Heart right ventricle (tissue), 16 donors: Measurements from ENCODE around the gene KCNIP1. TPM values are rescaled to one million over a fixed set of nuclear protein-coding genes. Genes with fewer than 3 reads are reported as not detected.

Experiments
- ATAC-seq, 8 donors: fragments of 200-7000 bp; cut with Tn5 transposase; one replicate each; pipeline ENCODE4 v1.9.1; 2020; ENCODE audit warnings: mild to moderate bottlenecking in 8 of 8, moderate library complexity in 8 of 8, moderate number of reproducible peaks in 1 of 8
- DNase-seq, 2 donors: peaks; one replicate each; pipeline ENCODE4 v3.0.0-alpha.2; 2020
- H3K27ac ChIP-seq, 10 donors: fragments of 200-600 bp; sonication (generic) in 2 of 10; one replicate each; pipeline versions ENCODE4 v1.5.0 to v1.8.0; 2020 to 2022; ENCODE audit warnings: mild to moderate bottlenecking in 3 of 10
- H3K27me3 ChIP-seq, 7 donors: fragments of 200-600 bp; one replicate each; pipeline ENCODE4 v1.8.0; 2021 to 2022; ENCODE audit warnings: mild to moderate bottlenecking in 2 of 7
- H3K36me3 ChIP-seq, 9 donors: fragments of 200-600 bp; sonication (generic) in 1 of 9; one replicate each; pipeline versions ENCODE4 v1.5.0 to v1.8.0; 2020 to 2022; ENCODE audit warnings: mild to moderate bottlenecking in 2 of 9
- H3K4me1 ChIP-seq, 9 donors: fragments of 200-600 bp; sonication (generic) in 1 of 9; one replicate each; pipeline versions ENCODE4 v1.5.0 to v1.8.0; 2020 to 2022; ENCODE audit warnings: mild to moderate bottlenecking in 4 of 9
- H3K4me3 ChIP-seq, 10 donors: fragments of 200-600 bp; sonication (generic) in 2 of 10; one replicate each; pipeline versions ENCODE4 v1.5.0 to v1.8.0; 2020 to 2022; ENCODE audit warnings: mild to moderate bottlenecking in 7 of 10, moderate library complexity in 2 of 10
- H3K9me3 ChIP-seq, 11 donors: fragments of 200-600 bp in 10 of 11; sonication (generic) in 2 of 11; one replicate each; pipeline versions ENCODE4 v1.5.0 to v1.8.0; 2013 to 2022; ENCODE audit warnings: mild to moderate bottlenecking in 2 of 11, control low read depth in 1 of 11, moderate library complexity in 1 of 11
- CTCF ChIP-seq, 9 donors: fragments of 200-600 bp; sonication (generic) in 2 of 9; IDR thresholded peaks; one replicate each; pipeline versions ENCODE4 v1.5.0 to v1.8.0; 2021 to 2022; ENCODE audit warnings: antibody characterized with exemption in 9 of 9, mild to moderate bottlenecking in 5 of 9, moderate library complexity in 1 of 9
- WGBS, 2 donors: extraction: QIAGEN DNeasy Blood & Tissue Kit; methylation state at CpG; one replicate each; pipeline ENCODE4 v1.1.7; 2013; ENCODE audit warnings: inconsistent platforms in 1 of 2; 5-methylcytosine and 5-hydroxymethylcytosine counted together
- intact Hi-C, 10 donors: fragments of 100-400 bp; cut with DNase I; formaldehyde crosslinking; loops; one replicate each; pipeline versions ENCODE4 v1.11.1 to v1.14.2; 2022
- polyA plus RNA-seq, 2 donors: library from polyadenylated mRNA; stranded (reverse); fragments of 200-250 nt; gene quantifications; one replicate each; pipeline ENCODE4 v1.2.3, GENCODE V29; 2013
- total RNA-seq, 10 donors: library from RNA; stranded (reverse); fragmentation: NEBNext Ultra II Directional in 3 of 10; extraction: Animal tissue kit (Norgen Biotek cat#: 25700) in 3 of 10; gene quantifications; one replicate each; pipeline versions ENCODE4 v1.2.1 to v1.2.4, GENCODE V29; 2021 to 2023
- donor health status: Arrhythmogenic right ventricular cardiomyopathy.
- donor health status: ischemic (EF 13 %, LVEDD 7.1; RV severe dilation, severe dysfunction).
- donor health status: healthy with polysubstance abuse.
- donor health status: DM: no; HTN: yes; CAD: no.
- donor health status: DM: no; HTN: no; CAD: no.
- donor health status: ischemic (EF 25% LVEDD 6.9; RV normal size, moderate dysfunction).
- donor health status: ischemic (EF 25% LVEDD 5.7; RV mildly dilated, moderate dysfunction).
- donor health status: healthy.
- donor health status: DM: yes; HTN: yes; CAD: no.
- donor health status: Ischemic cardiomyopathy.
- donor health status: ischemic (EF 35%, LVEDD 5.7; RV mildly dilated, moderate dysfunction).
- donor health status: nonischemic (EF 11% LVEDD 7.7; RV severe dilation, severe dysfunction).
- donor health status: DM: yes; HTN: yes; CAD: no.
- donor health status: PGD.
- donor health status: ischemic (EF 29% LVEDD 5.4; RV normal size, mild dysfunction).
- donor health status: nonischemic (EF 23%, LVEDD 6.1; RV moderate dilation, normal function).

KCNIP1 gene
- total and polyA plus RNA-seq, 12 donors = 0.06 to 0.67 (median 0.21) TPM; not detected in 7

- peak overlapping the region; percentile 73 to 92 (median 86) for H3K27ac ChIP-seq
- ATAC-seq (peak; percentile 50 to 84 (median 76)), DNase-seq (peak; percentile 73 to 75)
- peaks cover 0 to 21% (median 0%) of the 10 kb centered on the region in 7 donors for H3K27me3 ChIP-seq
- no peaks in the 10 kb centered on the region for H3K9me3 ChIP-seq
- WGBS, 2 donors = 50 to 69% methylated on average over 1 of the region's 1 CpG
- no peak overlapping the region for H3K4me3 ChIP-seq
- no peak for TF ChIP-seq CTCF (IDR thresholded peaks at IDR 0.05)
- intact Hi-C loops = loop anchor here in 6 of 10 donors (2.0 to 10.0 kb wide), 4 partner anchors 43 to 597 kb away; no protein-coding TSS in a partner anchor
- H3K36me3 ChIP-seq = no peaks in the 10 kb centered on the region
- H3K4me1 ChIP-seq = peaks cover 18 to 82% (median 68%) of the 10 kb centered on the region in 9 donors
Measured at GRCh38 chr5:170747357-170747756, 243.5 kb downstream of the KCNIP1 start.

DNA sequence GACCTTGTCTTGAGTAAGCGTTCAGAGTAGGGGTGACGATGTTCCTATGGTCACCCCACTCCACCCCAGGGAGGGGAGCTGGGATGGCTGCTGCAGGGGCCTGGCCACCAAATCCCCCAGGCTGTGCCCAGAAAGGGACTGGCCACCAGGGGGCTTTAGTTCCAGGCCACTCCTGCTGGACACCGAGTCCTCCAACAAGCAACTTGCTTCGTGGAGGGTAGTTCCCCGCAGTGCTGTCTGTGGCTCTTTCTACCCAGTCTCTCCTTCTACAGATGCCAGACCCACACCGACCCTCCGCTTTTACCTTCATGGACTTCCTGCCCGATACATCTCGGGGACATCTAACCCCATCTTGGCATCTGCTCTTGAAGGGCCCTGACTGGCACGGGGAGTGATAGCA, 244.0 kb downstream of the KCNIP1 start:
- WGBS, 2 donors = 63 to 66% methylated on average over 10 of the region's 10 CpGs
- Histone ChIP-seq H3K4me1 (peaks cover 18 to 87% (median 71%) of the 10 kb centered on the region in 9 donors), H3K36me3 (no peaks in the 10 kb centered on the region), H3K4me3 (no peak overlapping the region), H3K27me3 (peaks cover 0 to 21% (median 0%) of the 10 kb centered on the region in 7 donors), H3K9me3 (no peaks in the 10 kb centered on the region), H3K27ac (peak overlapping the region; percentile 46 to 92 (median 86))
- peak in 7 of 8 donors; percentile 2 to 47 (median 18) for ATAC-seq
- peak in 8 of 9 donors; percentile 23 to 64 (median 52) for TF ChIP-seq CTCF (IDR thresholded peaks at IDR 0.05)
- peak; percentile 25 to 40 for DNase-seq
- intact Hi-C loops = loop anchor here in 6 of 10 donors (2.0 to 10.0 kb wide), 4 partner anchors 43 to 597 kb away; no protein-coding TSS in a partner anchor

- H3K4me1 ChIP-seq = peaks cover 18 to 86% (median 70%) of the 10 kb centered on the region in 9 donors
- H3K9me3 ChIP-seq = no peaks in the 10 kb centered on the region
- peak overlapping the region in 8 of 10 donors; percentile 76 to 92 (median 86) for H3K27ac ChIP-seq
- H3K4me3 ChIP-seq = no peak overlapping the region
- intact Hi-C loops = loop anchor here in 5 of 10 donors (5.0 to 10.0 kb wide), 3 partner anchors 586 to 596 kb away; no protein-coding TSS in a partner anchor
- no peaks in the 10 kb centered on the region for H3K36me3 ChIP-seq
- ATAC-seq = no peak
- 58 to 60% methylated on average over 13 of the region's 13 CpGs for WGBS, 2 donors
- TF ChIP-seq CTCF (IDR thresholded peaks at IDR 0.05) = no peak
- peaks cover 0 to 18% (median 0%) of the 10 kb centered on the region in 7 donors for H3K27me3 ChIP-seq
- no peak for DNase-seq
Measured at GRCh38 chr5:170748951-170749471, 245.2 kb downstream of the KCNIP1 start.

DNA sequence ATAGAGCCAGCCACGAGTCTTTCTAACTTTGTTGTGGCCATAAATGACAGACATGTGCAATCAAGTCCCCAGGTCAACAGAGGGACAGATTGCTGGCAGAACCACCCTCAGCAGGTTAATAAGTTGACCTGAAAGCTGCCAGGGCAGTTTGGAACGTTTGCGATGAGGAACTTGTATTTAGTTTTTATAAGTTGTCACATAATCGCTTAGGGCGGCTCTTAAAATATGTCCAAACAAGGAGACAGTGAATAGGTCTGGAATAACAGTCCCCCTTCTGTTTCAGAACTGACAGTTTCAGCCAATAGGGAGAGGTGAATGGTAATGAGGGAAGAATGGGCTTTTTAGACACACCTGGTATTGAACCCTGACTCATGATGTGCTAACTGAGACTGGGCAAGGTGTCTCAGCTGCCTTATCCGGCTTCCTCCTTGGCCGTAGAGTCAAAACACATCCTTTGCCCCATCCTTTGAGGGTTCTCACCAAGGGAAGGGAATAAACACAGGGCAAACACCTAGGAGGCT, 246.2 kb downstream of the KCNIP1 start:
- DNase-seq (no peak), ATAC-seq (no peak)
- no peaks in the 10 kb centered on the region for H3K36me3 ChIP-seq
- peaks cover 0 to 9% (median 0%) of the 10 kb centered on the region in 7 donors for H3K27me3 ChIP-seq
- H3K27ac ChIP-seq = peak overlapping the region in 4 of 10 donors; percentile 28 to 92 (median 92)
- H3K9me3 ChIP-seq = no peaks in the 10 kb centered on the region
- 76 to 77% methylated on average over 7 of the region's 7 CpGs for WGBS, 2 donors
- H3K4me3 ChIP-seq = no peak overlapping the region
- TF ChIP-seq CTCF (IDR thresholded peaks at IDR 0.05) = no peak
- intact Hi-C loops = loop anchor here in 5 of 10 donors (5.0 to 10.0 kb wide), 3 partner anchors 585 to 595 kb away; no protein-coding TSS in a partner anchor
- H3K4me1 ChIP-seq = peaks cover 18 to 77% (median 60%) of the 10 kb centered on the region in 9 donors
